CD4-positive, alpha-beta T cell treated with Interleukin-17A for 1 hour (primary cell): Measurements from ENCODE around the gene GLI3.

ENCODE experiments used
- DNase-seq: peaks from one replicate; pipeline ENCODE4 v3.0.0-alpha.2; 2020

The GLI3 gene

GRCh38 chr7:41956705-41957104, 280.3 kb downstream of the GLI3 start:
- no peak for DNase-seq

- DNase-seq, result no peak
Measured at GRCh38 chr7:41955893-41956675, 280.9 kb downstream of the GLI3 start.

GRCh38 chr7:41955451-41955850, 281.6 kb downstream of the GLI3 start:
- DNase-seq, result no peak

- DNase-seq, result no peak
Measured at GRCh38 chr7:41954976-41955375, 282.0 kb downstream of the GLI3 start.

GRCh38 chr7:41948503-41948902, 288.5 kb downstream of the GLI3 start:
- DNase-seq, result no peak

GRCh38 chr7:41943094-41943577, 293.9 kb downstream of the GLI3 start:
- DNase-seq, result peak; percentile 53

GRCh38 chr7:41942468-41943093, 294.4 kb downstream of the GLI3 start:
- no peak for DNase-seq

GRCh38 chr7:41940760-41941343, 296.2 kb downstream of the GLI3 start:
- peak; percentile 56 for DNase-seq

GRCh38 chr7:41938371-41938770, 298.6 kb downstream of the GLI3 start:
- no peak for DNase-seq

GRCh38 chr7:41933427-41933826, 303.6 kb downstream of the GLI3 start:
- DNase-seq, result no peak

GRCh38 chr7:41931263-41931646, 305.8 kb downstream of the GLI3 start:
- DNase-seq, result no peak

- no peak for DNase-seq
Measured at GRCh38 chr7:41930538-41931262, 306.3 kb downstream of the GLI3 start.

- DNase-seq, result no peak
Measured at GRCh38 chr7:41928781-41929180, 308.2 kb downstream of the GLI3 start.

GRCh38 chr7:41928166-41928565, 308.8 kb downstream of the GLI3 start:
- DNase-seq, result no peak

GRCh38 chr7:41927380-41927779, 309.6 kb downstream of the GLI3 start:
- DNase-seq, result no peak

GRCh38 chr7:41925946-41926345, 311.1 kb downstream of the GLI3 start:
- no peak for DNase-seq

GRCh38 chr7:41924796-41925195, 312.2 kb downstream of the GLI3 start:
- no peak for DNase-seq

- no peak for DNase-seq
Measured at GRCh38 chr7:41922373-41922772, 314.6 kb downstream of the GLI3 start.

- no peak for DNase-seq
Measured at GRCh38 chr7:41921453-41921981, 315.5 kb downstream of the GLI3 start.

GRCh38 chr7:41918597-41918996, 318.4 kb downstream of the GLI3 start:
- no peak for DNase-seq

GRCh38 chr7:41916450-41916927, 320.5 kb downstream of the GLI3 start:
- no peak for DNase-seq

GRCh38 chr7:41915871-41916270, 321.1 kb downstream of the GLI3 start:
- no peak for DNase-seq
